MG63 (cell line): ENCODE data around the gene USP7. TPM values are rescaled to one million over a fixed set of nuclear protein-coding genes. Genes with fewer than 3 reads are reported as not detected.

Experiments used
- total RNA-seq: library from RNA; depleted of rRNA; stranded (reverse); fragments of >200 nt; shearing (Covaris generic); gene quantifications from 2 replicates; pipeline ENCODE4 v1.2.3, GENCODE V29; 2014; ENCODE audit warnings: low replicate concordance; rRNA removed

USP7 gene
- total RNA-seq, 1 experiment from 2014 or later: 16.2 TPM

Other genes starting within 250 kb of the USP7 start
- gene TMEM186, start 166.3 kb downstream of the USP7 start, total RNA-seq: 9.3 and 16.7 TPM in 2 replicates
- gene PMM2, start 166.1 kb downstream of the USP7 start, total RNA-seq: 45.8 and 53.1 TPM in 2 replicates
- gene CARHSP1, start 94.9 kb downstream of the USP7 start, total RNA-seq: 120 and 208 TPM in 2 replicates
- not detected in 2 replicates for gene LITAFD, start 81.6 kb downstream of the USP7 start, total RNA-seq
- 41.4 and 44.3 TPM in 2 replicates for gene HAPSTR1, start 127.7 kb upstream of the USP7 start, total RNA-seq